T-cell (primary cell): ENCODE data around the gene LAPTM5. TPM values are rescaled to one million over a fixed set of nuclear protein-coding genes. Genes with fewer than 3 reads are reported as not detected.

Source experiments
- ATAC-seq, 4 experiments: fragments of 200-7000 bp in 3 of 4; fragments of 150-1000 bp in 1 of 4; cut with Tn5 transposase; replicated peaks in 1 of 4; 1 replicate in 3 of 4; 2 replicates in 1 of 4; pipeline ENCODE4 v1.10.0; 2021; ENCODE audit warnings: moderate library complexity in 3 of 4, mild to moderate bottlenecking in 2 of 4, moderate number of reproducible peaks in 1 of 4
- CTCF ChIA-PET, 2 donors: fragments of 300-600 bp; sonication (Branson Sonifier 250); formaldehyde crosslinking; loops; one replicate each; lab custom pipeline; 2022; ENCODE audit warnings: antibody characterized with exemption in 2 of 2; lab: Charles Lee
- POLR2A ChIA-PET, 2 donors: fragments of 300-600 bp; sonication (Branson Sonifier 250); formaldehyde crosslinking; loops; one replicate each; lab custom pipeline; 2022; ENCODE audit warnings: antibody characterized with exemption in 2 of 2; lab: Charles Lee
- DNase-seq, 35 experiments: peaks; one replicate each; pipeline versions ENCODE4 v3.0.0 to v3.0.0-alpha.2; 2013 to 2023
- H3K27ac ChIP-seq: one replicate; pipeline ENCODE4 v1.5.1; 2013; ENCODE audit warnings: low read length
- H3K27me3 ChIP-seq, 2 experiments: replicated peaks in 1 of 2; 1 replicate in 1 of 2; 2 replicates in 1 of 2; pipeline versions ENCODE4 v1.6.1 to v1.7.0; 2013; ENCODE audit warnings: low read length in 1 of 2, mixed read lengths in 1 of 2; ENCODE audit not compliant: control insufficient read depth in 2 of 2, insufficient read depth in 2 of 2; ENCODE audit errors: extremely low read depth in 1 of 2
- H3K36me3 ChIP-seq, 2 donors: 1 replicate in 1 of 2; 2 replicates in 1 of 2; pipeline versions ENCODE4 v1.6.1 to v1.7.0; 2013; ENCODE audit warnings: low read length in 1 of 2; ENCODE audit not compliant: control insufficient read depth in 2 of 2, insufficient read depth in 1 of 2; ENCODE audit errors: extremely low read depth in 1 of 2
- H3K4me1 ChIP-seq, 2 experiments: 1 replicate in 1 of 2; 2 replicates in 1 of 2; pipeline versions ENCODE4 v1.6.1 to v1.7.0; 2013; ENCODE audit warnings: low read length in 2 of 2, mixed read lengths in 1 of 2; ENCODE audit not compliant: insufficient read depth in 2 of 2, control insufficient read depth in 1 of 2; ENCODE audit errors: extremely low read depth in 1 of 2
- H3K4me3 ChIP-seq, 2 donors: 1 replicate in 1 of 2; 2 replicates in 1 of 2; pipeline versions ENCODE4 v1.5.1 to v1.7.0; 2013; ENCODE audit warnings: mild to moderate bottlenecking in 2 of 2, low read length in 1 of 2, moderate library complexity in 1 of 2; ENCODE audit not compliant: control insufficient read depth in 1 of 2; ENCODE audit errors: extremely low read depth in 1 of 2
- H3K9me3 ChIP-seq: 2 replicates; pipeline ENCODE4 v1.7.0; 2013
- H3K27ac Mint-ChIP-seq, 2 donors: one replicate each; pipeline ENCODE4 v1.8.0; 2020 to 2021; ENCODE audit warnings: mild to moderate bottlenecking in 2 of 2, mixed read lengths in 2 of 2
- H3K27me3 Mint-ChIP-seq, 2 donors: one replicate each; pipeline ENCODE4 v1.8.0; 2021 to 2022; ENCODE audit warnings: mixed read lengths in 2 of 2
- H3K36me3 Mint-ChIP-seq: one replicate; pipeline ENCODE4 v1.8.0; 2021; ENCODE audit warnings: mixed read lengths
- H3K4me1 Mint-ChIP-seq, 3 donors: one replicate each; pipeline ENCODE4 v1.8.0; 2020 to 2022; ENCODE audit warnings: mixed read lengths in 3 of 3, mild to moderate bottlenecking in 1 of 3
- H3K4me3 Mint-ChIP-seq, 3 donors: one replicate each; pipeline ENCODE4 v1.8.0; 2020 to 2022; ENCODE audit warnings: mild to moderate bottlenecking in 3 of 3, mixed read lengths in 3 of 3, moderate library complexity in 3 of 3
- H3K9me3 Mint-ChIP-seq, 3 donors: one replicate each; pipeline ENCODE4 v1.8.0; 2020 to 2022; ENCODE audit warnings: mixed read lengths in 3 of 3
- WGBS: methylation state at CpG from one replicate; pipeline ENCODE4 v1.1.5; 2013; ENCODE audit warnings: missing lambda C conversion rate; ENCODE audit not compliant: insufficient coverage; 5-methylcytosine and 5-hydroxymethylcytosine counted together
- total RNA-seq, 35 experiments: library from RNA in 6 of 35; stranded (reverse) in 6 of 35; fragments of 120-200 nt in 1 of 35; gene quantifications; one replicate each; pipeline versions ENCODE4 v1.2.1 to v1.2.4 and lab custom pipeline; 2013 to 2026

The LAPTM5 gene
- total RNA-seq, 5 donors from 2014 or later (not counting 1 experiment from before 2014, with no cell fraction given): 529 to 586 (median 559) TPM

DNA sequence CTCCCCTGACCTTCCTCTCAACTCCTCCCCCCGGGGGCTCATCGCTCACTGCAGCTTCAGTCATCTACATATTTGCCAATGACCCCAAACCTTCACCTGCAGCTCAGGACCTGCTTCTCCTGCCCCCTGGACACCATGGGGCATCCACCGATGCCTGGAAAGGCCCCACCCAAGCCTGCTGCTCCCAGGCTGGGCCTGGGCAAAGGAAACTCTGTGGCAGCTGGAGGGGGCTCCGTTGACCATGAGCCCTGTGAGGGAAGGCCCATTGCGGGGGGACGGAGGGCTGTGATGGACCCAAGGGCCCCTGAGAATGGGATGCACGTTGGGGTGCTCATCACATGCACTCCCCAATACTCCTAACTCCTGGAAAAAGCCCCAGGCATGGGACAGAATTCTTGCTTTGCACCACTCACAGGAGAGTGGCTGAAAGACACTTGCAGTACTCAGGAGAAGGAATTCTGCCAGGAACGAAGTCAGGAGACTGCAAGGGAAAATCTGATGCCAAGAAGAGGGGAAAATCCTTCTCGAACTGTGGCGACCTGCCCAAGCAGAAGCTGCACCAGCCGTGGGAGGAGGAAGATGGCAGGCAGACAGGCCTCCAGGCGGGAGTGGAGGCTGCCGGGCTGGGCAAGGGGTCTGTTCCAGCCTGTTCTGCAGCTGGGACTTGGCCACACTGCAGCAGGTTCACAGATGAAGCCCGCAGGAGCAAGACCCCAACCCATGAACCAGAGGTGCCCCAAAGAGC is 52.6 kb downstream of the LAPTM5 start:
- ATAC-seq: no peak
- no peaks in the 10 kb centered on the region for H3K36me3 Mint-ChIP-seq
- H3K27ac Mint-ChIP-seq: no peak overlapping the region
- CTCF ChIA-PET: no interaction called here
- peaks cover 0 to 1% (median 0%) of the 10 kb centered on the region in 3 donors for H3K4me1 Mint-ChIP-seq
- Histone ChIP-seq H3K36me3 (no peaks in the 10 kb centered on the region), H3K27me3 (peaks cover 0 to 42% of the 10 kb centered on the region in 2 experiments), H3K9me3 (no peaks in the 10 kb centered on the region), H3K4me3 (no peak overlapping the region), H3K27ac (no peak overlapping the region), H3K4me1 (no peaks in the 10 kb centered on the region)
- WGBS: 70% methylated on average over 10 of the region's 14 CpGs
- no peaks in the 10 kb centered on the region for H3K9me3 Mint-ChIP-seq
- no peak overlapping the region for H3K4me3 Mint-ChIP-seq
- no peak for DNase-seq
- POLR2A ChIA-PET: no interaction called here
- peaks cover 3 to 7% of the 10 kb centered on the region in 2 donors for H3K27me3 Mint-ChIP-seq

DNA sequence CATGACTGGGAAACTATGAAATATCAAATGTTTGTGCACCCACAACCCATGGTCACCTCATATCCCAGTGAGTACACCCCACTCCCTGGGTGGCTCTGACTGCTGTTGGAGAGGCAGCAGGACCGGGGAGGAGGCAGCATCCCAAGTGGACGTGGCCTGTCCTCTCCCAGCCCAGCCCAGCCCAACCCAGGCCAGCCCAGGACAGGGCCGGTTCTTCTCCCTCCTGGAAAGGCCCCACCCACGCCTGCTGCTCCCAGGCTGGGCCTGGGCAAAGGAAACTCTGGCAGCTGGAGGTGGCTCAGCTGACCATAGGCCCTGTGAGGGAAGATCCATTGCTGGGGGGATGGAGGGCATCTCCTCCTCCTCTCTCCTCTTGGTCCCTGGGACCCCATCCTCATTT is 53.3 kb downstream of the LAPTM5 start:
- ChIA-PET CTCF (no interaction called here), POLR2A (no interaction called here)
- WGBS: no CpG with 5 or more reads among the region's 4 CpGs
- H3K4me1 ChIP-seq: no peaks in the 10 kb centered on the region
- DNase-seq (no peak), ATAC-seq (no peak)
- Mint-ChIP-seq H3K4me1 (peaks cover 0 to 1% (median 0%) of the 10 kb centered on the region in 3 donors), H3K4me3 (no peak overlapping the region), H3K27ac (no peak overlapping the region), H3K9me3 (no peaks in the 10 kb centered on the region), H3K36me3 (no peaks in the 10 kb centered on the region), H3K27me3 (peaks cover 0 to 7% of the 10 kb centered on the region in 2 donors)
- no peak overlapping the region for H3K27ac ChIP-seq
- H3K27me3 ChIP-seq: peaks cover 0 to 42% of the 10 kb centered on the region in 2 experiments
- no peaks in the 10 kb centered on the region for H3K9me3 ChIP-seq
- no peak overlapping the region for H3K4me3 ChIP-seq
- no peaks in the 10 kb centered on the region for H3K36me3 ChIP-seq

DNA sequence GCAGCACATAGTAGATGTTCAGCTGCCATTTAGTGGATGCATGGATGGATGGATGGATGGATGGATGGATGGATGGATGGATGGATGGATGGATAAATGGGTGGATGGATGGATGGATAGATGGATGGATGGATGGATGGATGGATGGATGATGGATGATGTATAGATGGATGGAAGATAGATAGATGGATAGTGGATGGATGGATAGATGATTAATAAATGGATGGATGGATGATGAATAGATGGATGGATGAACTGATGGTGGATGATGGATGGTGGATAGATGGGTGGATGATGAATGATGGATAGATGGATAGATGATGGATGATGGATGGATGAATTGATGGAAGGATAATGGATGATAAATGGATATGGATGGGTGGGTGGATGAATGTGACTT is 54.8 kb downstream of the LAPTM5 start:
- peaks cover 0 to 38% of the 10 kb centered on the region in 2 experiments for H3K27me3 ChIP-seq
- no peak for ATAC-seq
- no peak overlapping the region for H3K4me3 ChIP-seq
- H3K4me3 Mint-ChIP-seq: no peak overlapping the region
- H3K27ac Mint-ChIP-seq: no peak overlapping the region
- H3K36me3 ChIP-seq: no peaks in the 10 kb centered on the region
- no peak for DNase-seq
- H3K27ac ChIP-seq: no peak overlapping the region
- peaks cover 0 to 5% of the 10 kb centered on the region in 2 donors for H3K27me3 Mint-ChIP-seq
- no peaks in the 10 kb centered on the region for H3K9me3 ChIP-seq
- ChIA-PET POLR2A (no interaction called here), CTCF (no interaction called here)
- H3K36me3 Mint-ChIP-seq: no peaks in the 10 kb centered on the region
- H3K4me1 ChIP-seq: no peaks in the 10 kb centered on the region
- no peaks in the 10 kb centered on the region for H3K9me3 Mint-ChIP-seq
- H3K4me1 Mint-ChIP-seq: no peaks in the 10 kb centered on the region

DNA sequence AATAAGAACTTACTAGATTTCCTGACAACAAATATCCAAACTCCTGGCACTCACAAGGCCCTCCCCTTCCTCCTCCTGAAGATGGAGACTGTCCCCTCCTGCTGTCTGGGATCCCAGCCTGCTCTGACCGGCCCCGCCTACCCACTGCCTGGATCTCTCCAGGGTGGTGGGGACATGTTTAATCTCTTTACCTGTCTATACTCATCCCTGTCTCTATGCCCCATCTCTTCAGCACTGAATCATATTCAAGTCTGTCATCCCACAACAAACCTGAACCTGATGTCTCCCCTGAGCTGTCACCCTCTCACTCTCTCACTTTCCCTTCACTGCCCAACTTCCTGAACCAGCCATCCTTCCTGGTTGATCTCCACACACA is 56.3 kb downstream of the LAPTM5 start:
- H3K4me1 ChIP-seq: no peaks in the 10 kb centered on the region
- Mint-ChIP-seq H3K36me3 (no peaks in the 10 kb centered on the region), H3K27ac (no peak overlapping the region), H3K4me1 (no peaks in the 10 kb centered on the region), H3K27me3 (peaks cover 0 to 3% of the 10 kb centered on the region in 2 donors), H3K4me3 (no peak overlapping the region), H3K9me3 (no peaks in the 10 kb centered on the region)
- H3K36me3 ChIP-seq: no peaks in the 10 kb centered on the region
- POLR2A ChIA-PET: no interaction called here
- no peaks in the 10 kb centered on the region for H3K9me3 ChIP-seq
- CTCF ChIA-PET: interaction anchor here in 1 of 2 donors (0.6 kb wide), 1 partner anchor 17 kb away, joined by 4 read pairs; no protein-coding TSS in a partner anchor
- DNase-seq (no peak), ATAC-seq (no peak)
- no peak overlapping the region for H3K27ac ChIP-seq
- peaks cover 0 to 29% of the 10 kb centered on the region in 2 experiments for H3K27me3 ChIP-seq
- no CpG with 5 or more reads among the region's 2 CpGs for WGBS
- no peak overlapping the region for H3K4me3 ChIP-seq

DNA sequence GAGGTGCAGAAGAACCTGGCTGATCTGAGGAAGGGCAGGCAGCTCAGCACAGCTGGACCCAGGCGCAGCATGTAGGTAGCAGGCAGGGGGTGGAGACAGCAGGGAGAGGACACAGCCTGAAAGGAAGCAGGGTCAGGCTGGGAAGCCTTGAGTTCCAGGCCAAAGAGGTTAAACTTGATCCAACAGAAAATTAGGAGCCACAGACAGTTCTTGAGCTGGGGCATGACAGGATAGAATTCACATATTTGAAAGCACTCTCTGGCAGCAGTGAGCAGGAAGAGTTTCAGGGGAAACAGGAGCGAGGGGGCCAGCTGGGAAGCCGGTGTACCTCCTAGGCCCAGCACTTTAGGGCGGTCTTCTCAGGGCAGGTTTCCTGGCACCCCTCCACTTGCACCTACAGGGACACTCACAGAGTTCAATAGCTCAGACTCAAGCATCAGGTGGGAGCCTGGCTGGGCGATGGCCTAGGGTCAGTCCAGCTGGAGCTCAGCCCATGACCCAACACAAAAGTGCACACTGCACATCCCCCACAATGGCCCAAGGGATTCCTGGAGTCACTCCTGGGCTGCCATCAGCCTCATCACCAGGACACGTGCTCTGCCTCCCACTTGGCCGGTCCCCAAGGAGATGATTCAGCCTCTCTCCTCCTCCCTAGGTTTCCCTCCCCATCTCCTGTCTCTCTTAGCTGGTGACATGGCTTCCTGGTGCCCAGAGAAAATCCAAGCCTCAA is 56.9 kb downstream of the LAPTM5 start:
- no peaks in the 10 kb centered on the region for H3K9me3 ChIP-seq
- DNase-seq (no peak), ATAC-seq (no peak)
- no peak overlapping the region for H3K27ac ChIP-seq
- 66% methylated on average over 6 of the region's 7 CpGs for WGBS
- no peaks in the 10 kb centered on the region for H3K36me3 ChIP-seq
- ChIA-PET CTCF (interaction anchor here in 1 of 2 donors (0.6 kb wide), 1 partner anchor 18 kb away, joined by 4 read pairs; no protein-coding TSS in a partner anchor), POLR2A (no interaction called here)
- H3K27me3 ChIP-seq: peaks cover 0 to 29% of the 10 kb centered on the region in 2 experiments
- Mint-ChIP-seq H3K27ac (no peak overlapping the region), H3K9me3 (no peaks in the 10 kb centered on the region), H3K4me3 (no peak overlapping the region), H3K4me1 (no peaks in the 10 kb centered on the region), H3K27me3 (peaks cover 0 to 4% of the 10 kb centered on the region in 2 donors), H3K36me3 (no peaks in the 10 kb centered on the region)
- no peak overlapping the region for H3K4me3 ChIP-seq
- no peaks in the 10 kb centered on the region for H3K4me1 ChIP-seq

DNA sequence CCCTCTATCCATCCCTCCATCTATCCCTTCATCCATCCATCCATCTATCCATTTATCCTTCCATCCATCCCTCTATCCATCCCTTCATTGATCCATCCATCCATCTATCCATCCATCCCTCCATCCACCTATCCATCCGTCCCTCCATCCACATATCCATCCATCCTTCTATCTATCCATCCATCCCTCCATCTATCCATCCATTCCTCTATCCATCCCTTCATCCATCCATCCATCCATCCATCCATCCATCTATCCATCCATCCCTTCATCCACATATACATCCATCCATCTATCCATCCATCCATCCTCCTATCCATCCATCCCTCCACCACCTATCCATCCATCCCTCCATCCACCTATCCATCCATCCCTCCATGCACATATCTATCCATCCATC is 57.8 kb downstream of the LAPTM5 start:
- H3K4me1 ChIP-seq: no peaks in the 10 kb centered on the region
- H3K4me3 ChIP-seq: no peak overlapping the region
- CTCF ChIA-PET: no interaction called here
- no peaks in the 10 kb centered on the region for H3K36me3 ChIP-seq
- H3K27ac ChIP-seq: no peak overlapping the region
- WGBS: 73% methylated on average over 1 of the region's 1 CpG
- no peak for ATAC-seq
- no peaks in the 10 kb centered on the region for H3K9me3 Mint-ChIP-seq
- POLR2A ChIA-PET: no interaction called here
- H3K9me3 ChIP-seq: no peaks in the 10 kb centered on the region
- H3K27me3 Mint-ChIP-seq: peaks cover 0 to 4% of the 10 kb centered on the region in 2 donors
- no peak overlapping the region for H3K4me3 Mint-ChIP-seq
- no peaks in the 10 kb centered on the region for H3K4me1 Mint-ChIP-seq
- peaks cover 0 to 22% of the 10 kb centered on the region in 2 experiments for H3K27me3 ChIP-seq
- no peaks in the 10 kb centered on the region for H3K36me3 Mint-ChIP-seq
- no peak overlapping the region for H3K27ac Mint-ChIP-seq
- DNase-seq: no peak
